GM12865 (cell line): ENCODE data around the gene TMEM186.

ENCODE experiments used
- DNase-seq: peaks from one replicate; pipeline ENCODE4 v3.0.0; 2010; ENCODE audit warnings: low read depth
- H3K4me3 ChIP-seq: 2 replicates; pipeline ENCODE4 v1.5.1; 2011; ENCODE audit warnings: mild to moderate bottlenecking, low read depth, low read length, control low read depth
- CTCF ChIP-seq: IDR thresholded peaks from 2 replicates; pipeline ENCODE4 v1.5.1; 2011; ENCODE audit warnings: low read length, control low read depth, low read depth, inconsistent platforms; ENCODE audit not compliant: insufficient read depth; ENCODE audit errors: missing control alignments

TMEM186 gene

GRCh38 chr16:8818504-8819270, 21.2 kb upstream of the TMEM186 start:
- peak; percentile 67 for DNase-seq

GRCh38 chr16:8816967-8817655, 19.7 kb upstream of the TMEM186 start:
- no peak for DNase-seq
- no peak for TF ChIP-seq CTCF
- H3K4me3 ChIP-seq, result no peak overlapping the region

More at GRCh38 chr16:8818504-8819270, 21.2 kb upstream of the TMEM186 start:
- no peak for TF ChIP-seq CTCF
- H3K4me3 ChIP-seq, result no peak overlapping the region

- no peak for TF ChIP-seq CTCF
- no peak for DNase-seq
- H3K4me3 ChIP-seq, result no peak overlapping the region
These were observed 16.8 kb upstream of the TMEM186 start for GRCh38 chr16:8814095-8814806.

GRCh38 chr16:8812162-8812843, 14.9 kb upstream of the TMEM186 start:
- TF ChIP-seq CTCF, result no peak
- DNase-seq, result no peak
- H3K4me3 ChIP-seq, result no peak overlapping the region

- H3K4me3 ChIP-seq, result no peak overlapping the region
- DNase-seq, result no peak
- TF ChIP-seq CTCF, result no peak
These were observed 11.3 kb upstream of the TMEM186 start for GRCh38 chr16:8808613-8809353.

- no peak for TF ChIP-seq CTCF
- no peak overlapping the region for H3K4me3 ChIP-seq
- DNase-seq, result no peak
These were observed 10.6 kb upstream of the TMEM186 start for GRCh38 chr16:8808009-8808408.
